Fibroblast of the aortic adventitia (primary cell): ENCODE measurements around the gene DOCK9. TPM values are rescaled to one million over a fixed set of nuclear protein-coding genes. Genes with fewer than 3 reads are reported as not detected.

ENCODE experiments used
- DNase-seq: peaks from one replicate; pipeline ENCODE4 v3.0.0-alpha.2; 2010; ENCODE audit warnings: low read depth
- H3K4me3 ChIP-seq: 2 replicates; pipeline ENCODE4 v1.5.1; 2011; ENCODE audit warnings: low read depth, mild to moderate bottlenecking, control low read depth, low read length, moderate library complexity
- CTCF ChIP-seq: IDR thresholded peaks from 2 replicates; pipeline ENCODE4 v1.5.1; 2011; ENCODE audit warnings: mild to moderate bottlenecking, low read length, control low read depth, inconsistent platforms; ENCODE audit not compliant: insufficient read depth
- small RNA-seq: library from RNA; depleted of rRNA; stranded (forward); fragments of <200 nt; gene quantifications from one replicate; pipeline ENCODE3, GENCODE V24; 2012
- total RNA-seq: library from RNA; depleted of rRNA; stranded (reverse); fragments of >200 nt; gene quantifications from 2 replicates; pipeline ENCODE4 v1.2.3, GENCODE V29; 2012; ENCODE audit warnings: low replicate concordance

The DOCK9 gene
- total RNA-seq, 1 donor, result 28.1 TPM

GRCh38 chr13:98746968-98747367, 230.9 kb downstream of the DOCK9 start:
- H3K4me3 ChIP-seq, result no peak overlapping the region
- DNase-seq, result no peak
- no peak for TF ChIP-seq CTCF

Small RNA genes within 50 kb of the gene (small RNA-seq; reads per million reads assigned to genes)
- gene AL161420.1, result not detected
- not detected for gene RNU6-83P

Other genes starting within 250 kb of the DOCK9 start
- gene SLC15A1, start 225.4 kb downstream of the DOCK9 start, total RNA-seq, result not detected in 2 replicates
- 17.8 and 33.8 TPM in 2 replicates for gene UBAC2, start 222.8 kb upstream of the DOCK9 start, total RNA-seq